Sciatic nerve (tissue), 2 donors: ENCODE measurements around the gene PARD6B. TPM values are rescaled to one million over a fixed set of nuclear protein-coding genes. Genes with fewer than 3 reads are reported as not detected.
"Not testable (repeated sequence)": the region's sequence is repeated elsewhere in the genome, so short reads cannot be mapped to it uniquely, and the experiment has no call there.

Source experiments
- ATAC-seq: fragments of 200-7000 bp; cut with Tn5 transposase; one replicate; pipeline ENCODE4 v1.9.1; 2020; ENCODE audit warnings: mild to moderate bottlenecking, moderate library complexity
- DNase-seq: peaks from one replicate; pipeline ENCODE4 v3.0.0-alpha.2; 2020; ENCODE audit warnings: low spot score
- intact Hi-C: fragments of 100-400 bp; cut with DNase I; formaldehyde crosslinking; loops from one replicate; pipeline ENCODE4 v1.14.2; 2022
- total RNA-seq: library from RNA; stranded (reverse); fragmentation: NEBNext Ultra II Directional; extraction: Animal tissue kit (Norgen Biotek cat#: 25700); gene quantifications from one replicate; pipeline ENCODE4 v1.2.1, GENCODE V29; 2021
- donor health status: DM: no; HTN: no; CAD: no.
- donor health status: DM: no; HTN: no; CAD: no.

Gene PARD6B, protein sequence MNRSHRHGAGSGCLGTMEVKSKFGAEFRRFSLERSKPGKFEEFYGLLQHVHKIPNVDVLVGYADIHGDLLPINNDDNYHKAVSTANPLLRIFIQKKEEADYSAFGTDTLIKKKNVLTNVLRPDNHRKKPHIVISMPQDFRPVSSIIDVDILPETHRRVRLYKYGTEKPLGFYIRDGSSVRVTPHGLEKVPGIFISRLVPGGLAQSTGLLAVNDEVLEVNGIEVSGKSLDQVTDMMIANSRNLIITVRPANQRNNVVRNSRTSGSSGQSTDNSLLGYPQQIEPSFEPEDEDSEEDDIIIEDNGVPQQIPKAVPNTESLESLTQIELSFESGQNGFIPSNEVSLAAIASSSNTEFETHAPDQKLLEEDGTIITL
- total RNA-seq: 5.7 TPM

DNA sequence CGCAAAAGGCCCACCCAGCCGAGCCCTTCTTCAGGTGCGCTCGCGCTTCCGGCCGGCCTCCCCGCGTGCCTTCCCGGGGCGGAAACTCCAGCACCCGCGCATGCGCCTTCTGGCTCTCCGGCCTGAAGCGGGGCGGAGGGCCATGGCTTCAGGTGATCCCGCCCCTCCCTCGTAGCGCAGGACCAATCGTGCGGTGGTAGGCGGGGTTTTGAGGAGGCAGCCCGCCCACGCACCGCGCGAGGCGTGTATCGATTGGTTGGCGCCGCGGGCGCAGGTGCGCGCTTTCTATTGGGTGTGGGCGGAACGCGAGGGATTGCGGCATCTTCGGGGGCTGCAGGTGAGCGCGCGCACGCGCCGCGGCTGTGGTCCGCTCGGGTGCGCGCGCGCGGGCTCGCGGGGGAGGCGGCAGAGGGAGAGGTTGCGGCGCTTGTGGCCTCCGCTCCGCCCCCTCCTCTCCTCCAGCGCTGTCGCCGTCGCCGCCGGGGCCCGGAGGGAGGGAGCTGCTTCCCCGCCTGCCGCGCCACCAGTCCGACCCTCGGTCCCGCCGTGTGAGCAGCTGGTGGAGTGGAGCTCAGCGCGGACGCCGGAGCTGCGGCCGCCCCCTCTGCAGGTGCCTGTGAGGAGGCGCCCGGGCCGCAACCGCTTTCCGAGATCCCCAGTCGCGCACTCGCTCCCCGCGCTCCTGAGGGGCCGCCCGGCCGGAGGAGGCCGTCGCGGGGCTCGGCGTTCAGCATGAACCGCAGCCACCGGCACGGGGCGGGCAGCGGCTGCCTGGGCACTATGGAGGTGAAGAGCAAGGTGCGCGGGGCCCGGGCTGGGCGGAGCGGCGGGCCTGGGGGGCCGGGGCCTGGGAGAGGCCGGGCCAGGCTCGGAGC, at the start of gene PARD6B:
Gene PARD6B, plus strand, starts transcription at position 526 of the 875 bp plus-strand sequence. Its CDS starts 207 bp downstream, at position 733.
- peak; percentile 94 for ATAC-seq
- intact Hi-C loops: no loop called here
- peak; percentile 96 for DNase-seq

DNA sequence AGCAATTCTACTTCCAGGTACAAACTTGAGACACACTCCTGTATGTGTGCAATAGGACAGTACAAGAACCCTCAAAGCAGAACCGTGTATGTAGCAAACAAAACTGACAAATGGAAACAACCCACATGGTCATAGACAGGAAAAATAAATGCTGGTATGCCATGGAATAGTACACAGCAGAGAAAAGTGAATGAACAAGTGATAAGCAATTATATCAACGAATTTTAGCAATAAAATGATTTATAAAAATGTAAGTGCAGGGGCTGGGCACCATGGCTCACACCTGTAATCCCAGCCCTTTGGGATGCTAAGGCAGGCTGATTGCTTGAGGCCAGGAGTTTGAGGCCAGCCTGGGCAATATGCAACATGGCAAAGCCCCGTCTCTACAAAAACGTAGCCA, 49.3 kb upstream of the PARD6B start:
- no peak for ATAC-seq
- DNase-seq: no peak
- intact Hi-C loops: no loop called here

DNA sequence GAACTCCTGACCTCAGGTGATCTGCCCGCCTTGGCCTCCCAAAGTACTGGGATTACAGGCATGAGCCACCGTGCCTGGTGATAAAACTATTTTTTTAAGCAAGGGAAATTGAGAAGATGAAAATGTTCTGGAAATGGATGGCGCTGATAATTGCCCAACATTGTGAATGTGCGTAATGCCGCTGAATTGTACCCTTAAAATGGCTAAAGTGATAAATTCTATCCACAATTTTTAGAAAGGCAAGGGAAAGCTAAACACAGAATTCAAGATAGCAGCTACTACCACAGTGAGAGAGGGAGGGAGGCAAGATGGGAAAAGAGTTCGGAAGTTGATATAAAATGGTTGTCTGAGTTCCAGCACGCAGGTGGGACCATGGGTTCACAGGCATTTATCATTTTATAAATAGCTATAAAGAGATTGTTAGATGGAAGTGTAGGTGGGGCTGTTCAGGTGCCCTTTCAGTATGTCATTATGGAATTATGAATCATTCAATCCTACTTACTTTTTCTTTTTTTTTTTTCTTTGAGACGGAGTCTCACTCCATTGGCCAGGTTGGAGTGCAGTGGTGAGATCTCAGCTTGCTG, 48.3 kb upstream of the PARD6B start:
- intact Hi-C loops: no loop called here
- ATAC-seq (no peak), DNase-seq (no peak)

DNA sequence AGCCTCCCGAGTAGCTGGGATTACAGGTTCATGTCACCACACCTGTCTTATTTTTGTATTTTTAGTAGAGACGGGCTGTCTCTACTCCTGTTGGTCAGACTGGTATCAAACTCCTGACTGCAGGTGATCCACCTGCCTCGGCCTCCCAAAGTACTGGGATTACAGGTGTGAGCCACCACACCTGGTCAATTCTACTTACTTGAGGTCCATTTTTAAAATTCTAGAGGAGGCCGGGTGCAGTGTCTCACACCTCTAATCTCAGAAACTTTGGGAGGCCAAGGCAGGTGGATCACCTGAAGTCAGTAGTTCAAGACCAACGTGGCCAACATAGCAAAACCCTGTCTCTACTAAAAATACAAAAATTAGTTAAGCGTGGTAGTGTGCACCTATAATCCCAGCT, 47.8 kb upstream of the PARD6B start:
- intact Hi-C loops: no loop called here
- DNase-seq (no peak), ATAC-seq (no peak)

DNA sequence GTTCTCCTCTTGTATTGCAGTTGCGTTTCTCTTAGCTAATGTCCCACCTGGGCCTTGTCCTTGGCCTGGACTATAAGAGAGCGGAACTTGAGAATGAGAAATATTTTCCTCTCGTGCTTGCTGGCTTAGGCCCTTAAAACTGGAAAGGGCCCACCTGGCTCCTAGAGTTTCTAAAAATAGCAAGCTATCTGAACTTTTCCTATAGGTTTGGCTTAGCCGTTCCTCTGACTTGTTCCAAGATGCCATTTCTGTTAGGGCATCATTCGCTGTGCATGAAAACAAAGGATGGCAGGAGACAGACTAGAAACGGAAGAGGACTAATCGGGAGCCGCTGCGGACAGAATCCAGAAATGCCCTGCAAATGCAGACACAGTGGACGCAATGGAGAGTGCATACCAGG, 44.6 kb upstream of the PARD6B start:
- DNase-seq (no peak), ATAC-seq (no peak)
- intact Hi-C loops: no loop called here

DNA sequence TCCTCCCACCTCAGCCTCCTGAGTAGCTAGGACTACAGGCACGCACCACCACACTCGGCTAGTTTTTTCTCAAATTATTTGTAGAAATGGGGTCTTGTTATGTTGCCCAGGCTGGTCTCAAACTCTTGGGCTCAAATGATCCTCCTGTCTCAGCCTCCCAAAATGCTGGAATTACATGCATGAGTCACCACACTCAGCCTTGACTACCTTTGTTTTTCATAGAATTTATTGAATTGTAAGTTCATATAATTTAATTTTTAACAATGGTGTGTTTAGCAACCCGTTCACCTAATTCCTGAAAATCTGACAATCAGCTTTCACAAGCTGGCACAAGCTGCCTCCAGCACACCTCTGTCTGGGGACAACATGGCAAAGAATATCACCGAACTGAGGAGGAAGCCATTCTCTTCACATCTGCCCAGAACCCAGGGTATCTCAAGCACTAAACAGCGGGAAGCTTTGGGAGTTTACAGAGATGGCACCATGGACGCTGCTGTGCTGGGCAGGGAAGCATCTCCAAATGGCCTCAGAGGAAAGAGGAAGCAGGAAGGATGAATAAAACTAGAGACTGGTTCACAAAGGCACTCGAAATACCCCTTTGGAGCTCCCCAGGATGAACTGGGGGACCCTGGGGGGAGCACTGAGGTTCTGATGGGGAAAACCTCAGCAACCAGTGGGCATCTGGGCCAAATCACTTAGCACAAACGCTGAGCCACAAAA, 43.0 kb upstream of the PARD6B start:
- ATAC-seq: no peak
- DNase-seq: no peak
- intact Hi-C loops: no loop called here

DNA sequence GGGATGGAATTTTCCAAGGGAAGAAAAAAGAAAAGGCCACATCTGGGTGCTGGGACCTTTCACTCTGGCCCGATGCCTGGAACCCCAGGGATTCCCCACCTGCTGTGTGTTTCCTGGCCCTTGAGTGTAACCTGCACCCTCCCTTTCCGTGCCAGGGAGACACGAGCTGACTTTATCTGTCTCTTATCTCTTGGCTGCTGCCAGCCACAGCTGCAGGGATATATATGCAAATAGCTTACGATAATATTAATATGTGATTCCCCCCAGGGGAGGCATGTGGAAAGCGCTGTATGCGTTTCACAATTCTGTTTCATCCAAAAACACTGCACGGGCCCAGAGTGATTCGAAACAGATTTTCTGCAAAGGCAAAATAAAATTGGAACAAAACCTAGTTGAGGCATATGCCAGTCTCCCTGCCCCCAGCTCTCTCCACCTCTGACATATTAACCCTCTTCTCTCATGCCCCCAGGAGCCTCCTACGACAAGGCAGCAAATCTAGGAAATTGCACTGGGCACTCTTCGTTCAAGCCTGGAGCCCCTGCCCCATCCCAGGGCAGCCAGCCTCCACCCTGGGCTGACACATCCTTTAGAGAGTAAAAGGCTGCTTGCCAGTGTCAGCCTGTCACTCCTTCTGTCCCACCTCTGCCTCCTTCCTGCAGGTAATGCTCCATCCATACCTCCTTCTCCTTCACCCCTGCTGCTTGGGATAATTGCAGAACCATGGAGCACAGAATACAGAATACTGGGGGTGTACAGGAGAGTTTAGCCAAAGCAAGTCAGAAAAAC, 41.3 kb upstream of the PARD6B start:
- no peak for DNase-seq
- intact Hi-C loops: no loop called here
- ATAC-seq: peak; percentile 65

DNA sequence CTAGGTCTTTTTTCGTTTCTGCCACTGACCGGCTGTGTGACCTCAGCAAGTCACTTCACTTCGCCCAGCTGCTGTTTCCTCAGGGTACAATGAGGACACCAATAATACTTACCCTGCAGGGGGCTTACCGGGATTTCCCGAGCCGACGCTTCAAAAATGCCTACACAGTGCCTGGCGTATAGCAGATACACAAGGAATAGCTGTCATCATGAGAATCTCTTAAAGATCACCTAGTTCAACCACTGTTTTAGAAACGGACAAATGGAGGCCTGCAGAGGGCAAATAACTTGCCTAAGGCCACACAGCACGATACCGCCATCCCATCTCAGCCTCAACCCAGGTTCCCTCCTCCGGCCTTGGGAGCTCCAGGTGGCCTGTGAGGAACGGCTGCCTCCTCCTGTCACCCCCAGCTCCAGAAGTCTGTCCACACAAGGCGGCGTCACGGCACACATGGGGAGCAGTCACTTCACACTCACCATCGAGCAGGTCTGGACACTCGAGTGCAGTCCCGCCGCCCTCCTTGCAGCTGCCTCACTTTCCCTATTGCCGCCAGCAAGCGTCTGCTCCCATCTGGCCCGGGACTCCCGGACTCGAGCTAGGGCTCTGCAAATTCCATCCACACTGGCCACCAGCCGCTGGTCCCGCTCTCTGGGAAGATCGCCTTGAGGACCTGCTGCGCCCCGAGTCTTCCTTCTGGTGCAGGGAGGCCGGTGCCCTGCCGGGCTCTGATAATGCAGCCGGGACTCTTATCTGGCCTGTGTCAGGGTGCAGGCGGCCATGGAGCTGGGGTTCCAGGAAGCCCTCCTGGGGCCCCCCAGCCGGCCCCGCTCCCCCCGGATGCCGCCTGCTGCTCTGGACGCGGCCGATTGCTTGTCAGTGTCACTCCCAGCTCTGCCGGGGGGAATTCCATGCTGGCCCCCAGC, 40.5 kb upstream of the PARD6B start, which contains the start of gene RIPOR3:
Gene RIPOR3, minus strand, starts transcription at position 893 of the 923 bp plus-strand sequence. Its CDS starts 414 bp downstream, at position 479.
- ATAC-seq: peak; percentile 62
- no peak for DNase-seq
- intact Hi-C loops: no loop called here

DNA sequence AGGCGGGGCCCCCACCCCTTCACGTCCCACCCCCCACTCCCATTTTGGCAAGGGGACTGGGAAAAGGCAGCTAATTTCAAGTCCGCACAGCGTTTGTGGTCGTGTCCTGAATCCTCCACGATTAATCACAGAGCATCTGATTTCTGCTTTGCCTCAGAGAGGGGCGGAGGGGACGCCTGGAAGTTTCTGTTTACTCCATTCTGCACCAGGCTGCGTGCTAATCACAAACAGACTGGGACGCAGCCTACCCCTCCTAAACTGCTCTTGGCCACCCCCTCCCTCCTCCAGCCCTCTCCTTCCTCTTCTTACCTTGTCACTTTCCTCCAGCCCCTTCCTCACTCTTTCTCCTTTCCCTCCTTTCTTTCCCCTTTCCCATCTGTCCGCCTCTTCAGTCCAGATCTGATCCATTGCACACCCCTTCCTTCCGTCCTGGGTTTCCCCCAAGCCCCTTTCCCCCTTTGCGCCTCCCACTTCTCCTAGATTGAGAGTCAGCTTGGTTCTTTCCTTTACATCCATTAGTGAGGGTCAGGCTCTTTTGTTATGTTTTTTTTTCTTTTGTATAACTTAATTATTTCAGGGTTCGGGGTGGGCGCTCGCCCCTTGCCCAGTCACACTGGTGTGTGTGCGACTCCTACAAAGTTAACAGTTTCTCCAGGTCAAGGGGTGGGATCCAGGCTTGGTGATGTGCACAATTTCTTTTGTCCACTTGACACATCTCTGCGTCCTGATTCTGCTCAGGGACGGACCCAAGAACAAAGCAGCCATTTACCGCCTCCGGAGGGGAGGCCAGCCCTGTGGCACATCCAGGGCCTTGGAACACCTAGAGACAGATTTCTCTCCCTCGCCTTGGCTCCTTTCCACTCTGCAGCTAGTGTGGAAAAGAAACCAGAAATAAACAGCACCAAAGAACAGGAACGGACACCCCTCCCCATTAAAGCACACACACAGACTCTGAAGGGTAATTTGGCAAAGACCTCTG, 39.5 kb upstream of the PARD6B start:
- ATAC-seq (peak; percentile 38), DNase-seq (no peak)
- intact Hi-C loops: no loop called here

DNA sequence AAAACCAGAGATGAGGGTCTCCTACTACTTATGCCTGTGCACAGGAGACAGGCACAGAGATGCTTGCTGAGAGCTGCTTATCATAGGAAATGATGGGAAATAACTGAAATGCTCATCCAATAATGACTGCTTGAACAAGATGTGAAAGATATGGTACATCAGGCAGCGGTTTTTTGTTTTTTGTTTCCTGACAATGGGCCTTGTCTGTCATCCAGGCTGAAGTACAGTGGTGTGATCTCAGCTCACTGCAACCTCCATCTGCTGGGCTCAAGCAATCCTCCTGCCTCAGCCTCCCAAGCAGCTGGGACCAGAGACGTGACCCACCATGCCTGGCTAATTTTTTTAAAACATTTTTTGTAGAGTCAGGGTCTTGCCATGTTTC, 38.8 kb upstream of the PARD6B start:
- no peak for DNase-seq
- intact Hi-C loops: no loop called here
- no peak for ATAC-seq

DNA sequence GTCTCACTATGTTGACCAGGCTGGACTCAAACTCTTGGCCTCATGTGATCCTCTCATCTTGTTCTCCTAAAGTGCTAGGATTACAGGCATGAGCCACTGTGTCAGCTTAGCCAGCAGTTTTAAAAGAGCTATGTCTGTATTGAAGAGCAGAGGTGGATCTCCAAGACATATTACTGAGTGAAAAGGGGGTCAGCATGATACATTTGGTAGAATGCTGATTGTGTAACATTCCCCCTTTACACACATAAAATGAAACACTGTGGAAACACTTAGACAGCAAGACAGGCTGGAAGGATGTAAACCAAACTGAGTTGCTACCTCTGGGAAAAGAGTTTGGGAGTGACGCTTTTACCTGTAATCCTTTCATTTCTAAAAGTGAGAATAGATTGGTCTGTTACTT, 38.4 kb upstream of the PARD6B start:
- ATAC-seq (no peak), DNase-seq (no peak)
- intact Hi-C loops: no loop called here

DNA sequence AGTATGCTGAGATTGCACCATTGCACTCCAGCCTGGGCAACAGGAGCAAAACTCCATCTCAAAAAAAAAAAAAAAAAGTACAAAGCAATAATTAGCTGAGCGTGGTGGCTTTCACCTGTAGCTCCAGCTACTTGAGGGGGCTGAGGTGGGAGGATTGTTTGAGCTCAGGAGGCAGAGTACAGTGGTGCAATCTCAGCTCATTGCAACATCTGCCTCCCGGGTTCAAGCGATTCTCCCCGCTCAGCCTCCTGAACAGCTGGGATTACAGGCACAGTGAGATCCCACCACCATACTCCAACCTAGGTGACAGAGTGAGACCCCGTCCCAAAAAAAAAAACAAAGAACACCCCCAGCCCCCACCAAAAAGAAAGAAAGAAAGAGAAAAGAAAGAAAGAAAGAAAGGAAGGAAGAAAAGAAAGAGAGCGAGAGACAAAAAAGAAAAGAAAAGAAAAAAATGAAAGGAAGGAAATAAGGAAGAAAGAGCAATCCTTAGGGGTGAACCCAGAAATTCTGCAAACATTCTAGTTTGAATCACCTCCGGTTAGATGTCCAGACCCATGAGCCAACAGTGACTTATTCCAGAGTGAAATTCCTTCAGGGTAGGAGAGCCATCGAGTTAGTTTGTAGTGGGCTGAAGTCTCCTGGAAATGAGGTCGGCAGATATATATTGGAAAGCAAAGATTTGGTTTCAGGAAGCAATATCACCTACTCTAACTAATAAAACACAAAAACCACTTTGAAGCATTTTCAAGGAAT, 36.8 kb upstream of the PARD6B start:
- ATAC-seq: no peak
- intact Hi-C loops: no loop called here
- no peak for DNase-seq

DNA sequence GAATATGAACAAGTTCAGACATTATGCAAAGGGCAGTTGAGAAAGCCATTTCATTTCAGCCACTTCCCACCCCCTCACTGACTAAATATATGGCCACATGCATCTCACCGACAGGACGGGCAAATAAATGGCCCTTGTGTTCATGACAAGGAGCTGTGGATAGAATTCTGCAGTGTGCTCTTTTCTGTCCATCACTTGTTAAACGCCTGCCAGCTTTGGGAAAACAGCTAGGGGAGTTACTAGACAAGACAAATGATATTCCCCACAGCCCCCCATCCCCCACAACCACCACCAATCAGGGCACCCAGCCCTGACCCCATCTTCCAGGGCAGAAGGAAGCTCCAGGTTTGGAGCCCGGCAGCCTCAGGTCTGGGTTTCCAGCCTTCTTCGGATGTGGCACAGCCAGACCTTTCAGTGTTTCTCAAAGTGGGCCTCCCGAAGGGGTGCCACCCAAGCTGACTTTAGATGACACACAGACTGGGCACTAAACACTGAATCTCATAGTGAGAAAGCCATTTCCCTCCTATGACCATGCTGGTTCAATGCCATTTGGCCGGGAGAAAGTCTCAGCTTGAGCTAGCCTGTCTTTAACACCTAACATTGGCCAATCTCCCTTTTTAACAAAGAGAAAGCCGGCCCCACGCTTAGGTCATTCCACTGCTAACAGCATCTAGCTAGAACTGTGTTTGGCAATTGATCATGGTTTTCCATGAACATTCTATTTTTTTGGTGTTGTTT, 36.1 kb upstream of the PARD6B start:
- ATAC-seq (peak; percentile 37), DNase-seq (no peak)
- intact Hi-C loops: no loop called here

DNA sequence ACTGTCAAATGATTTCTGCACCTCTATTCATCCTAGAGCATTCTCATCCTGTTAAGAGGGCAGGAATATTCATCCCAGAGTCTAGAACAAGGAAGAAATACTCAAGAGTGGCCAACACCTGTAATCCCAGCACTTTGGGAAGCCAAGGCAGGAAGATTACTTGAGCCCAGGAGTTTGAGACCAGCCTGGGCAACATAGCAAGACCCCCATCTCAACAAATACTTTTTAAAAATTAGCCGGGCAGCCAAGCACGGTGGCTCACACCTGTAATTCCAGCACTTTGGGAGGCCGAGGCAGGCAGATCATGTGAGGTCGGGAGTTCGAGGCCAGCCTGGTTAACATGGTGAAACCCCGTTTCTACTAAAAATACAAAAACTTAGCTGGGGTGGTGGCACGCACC, 33.1 kb upstream of the PARD6B start:
- intact Hi-C loops, DNase-seq, ATAC-seq: not testable (repeated sequence)

DNA sequence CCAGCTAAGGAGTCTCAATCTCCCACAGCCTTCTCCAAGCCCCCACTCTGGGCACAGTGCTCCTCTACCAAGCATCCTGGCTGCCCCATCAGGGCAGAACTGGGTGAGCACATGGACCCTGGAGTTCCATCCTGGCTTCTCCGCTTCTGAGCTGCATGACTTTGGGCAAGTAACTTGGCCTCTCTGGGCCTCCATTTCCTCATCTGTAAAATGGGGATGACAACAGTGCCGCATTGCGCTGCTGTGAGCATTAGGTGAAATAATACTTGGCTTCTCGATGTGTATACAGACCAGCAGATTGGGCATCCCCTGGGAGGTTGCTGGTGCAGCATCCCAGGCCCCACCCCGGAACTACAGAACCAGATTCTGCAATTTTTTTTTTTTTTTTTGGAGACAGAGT, 31.7 kb upstream of the PARD6B start:
- DNase-seq (no peak), ATAC-seq (no peak)
- intact Hi-C loops: no loop called here
